CD8-positive, alpha-beta memory T cell (primary cell): Measurements from ENCODE around the gene SPTBN5. TPM values are rescaled to one million over a fixed set of nuclear protein-coding genes. Genes with fewer than 3 reads are reported as not detected.

Experiments
- CTCF ChIA-PET: fragments of 350-600 bp; sonication (Branson Sonifier 250); formaldehyde crosslinking; loops from one replicate; lab custom pipeline; 2021; ENCODE audit warnings: antibody characterized with exemption; lab: Charles Lee
- POLR2A ChIA-PET: fragments of 350-600 bp; sonication (Branson Sonifier 250); formaldehyde crosslinking; loops from one replicate; lab custom pipeline; 2021; ENCODE audit warnings: antibody characterized with exemption; lab: Charles Lee
- DNase-seq, 5 donors: peaks; one replicate each; pipeline versions ENCODE4 v3.0.0 to v3.0.0-alpha.2; 2020 to 2022; ENCODE audit warnings: mixed read lengths in 1 of 5
- H3K27ac ChIP-seq: one replicate; pipeline ENCODE4 v1.7.0; 2013; ENCODE audit warnings: low read depth, mild to moderate bottlenecking, low read length, moderate library complexity
- H3K27me3 ChIP-seq: 2 replicates; pipeline ENCODE4 v1.7.0; 2013; ENCODE audit warnings: low read length, mild to moderate bottlenecking; ENCODE audit not compliant: insufficient read depth, poor library complexity, severe bottlenecking
- H3K36me3 ChIP-seq: 2 replicates; pipeline ENCODE4 v1.7.0; 2013; ENCODE audit warnings: mild to moderate bottlenecking, low read length, moderate library complexity; ENCODE audit not compliant: insufficient read depth
- H3K4me1 ChIP-seq: 2 replicates; pipeline ENCODE4 v1.7.0; 2013; ENCODE audit warnings: mild to moderate bottlenecking, low read length, moderate library complexity; ENCODE audit not compliant: insufficient read depth
- H3K4me3 ChIP-seq: 2 replicates; pipeline ENCODE4 v1.7.0; 2013; ENCODE audit warnings: mild to moderate bottlenecking, low read length
- H3K9me3 ChIP-seq: 2 replicates; pipeline ENCODE4 v1.7.0; 2013; ENCODE audit warnings: mild to moderate bottlenecking, low read length
- H3K27ac Mint-ChIP-seq, 8 donors: one replicate each; pipeline ENCODE4 v1.8.0; 2020 to 2021; ENCODE audit warnings: mixed read lengths in 8 of 8, mild to moderate bottlenecking in 6 of 8, inconsistent platforms in 3 of 8, moderate library complexity in 3 of 8
- H3K27me3 Mint-ChIP-seq, 2 donors: one replicate each; pipeline ENCODE4 v1.8.0; 2020 to 2021; ENCODE audit warnings: mixed read lengths in 2 of 2, mild to moderate bottlenecking in 1 of 2, moderate library complexity in 1 of 2
- H3K36me3 Mint-ChIP-seq, 3 donors: one replicate each; pipeline ENCODE4 v1.8.0; 2020 to 2021; ENCODE audit warnings: mixed read lengths in 3 of 3, inconsistent platforms in 1 of 3, mild to moderate bottlenecking in 1 of 3
- H3K4me1 Mint-ChIP-seq, 3 donors: one replicate each; pipeline ENCODE4 v1.8.0; 2020 to 2021; ENCODE audit warnings: mixed read lengths in 3 of 3, inconsistent platforms in 1 of 3, mild to moderate bottlenecking in 1 of 3
- H3K4me3 Mint-ChIP-seq, 7 donors: one replicate each; pipeline ENCODE4 v1.8.0; 2020 to 2021; ENCODE audit warnings: mixed read lengths in 7 of 7, mild to moderate bottlenecking in 6 of 7, moderate library complexity in 4 of 7, inconsistent platforms in 2 of 7
- H3K9me3 Mint-ChIP-seq, 5 donors: one replicate each; pipeline ENCODE4 v1.8.0; 2020 to 2022; ENCODE audit warnings: mixed read lengths in 5 of 5, mild to moderate bottlenecking in 3 of 5, moderate library complexity in 2 of 5, inconsistent platforms in 1 of 5
- polyA plus RNA-seq: library from polyadenylated mRNA; unstranded; fragments of 300-500 nt; fragmentation: Illumina TruSeq; gene quantifications from one replicate; pipeline ENCODE4 v1.2.3, GENCODE V29; 2021
- total RNA-seq, 2 experiments: library from RNA; stranded (reverse); gene quantifications; one replicate each; pipeline ENCODE4 v1.2.3, GENCODE V29; 2021

SPTBN5 gene
- total and polyA plus RNA-seq, 3 experiments from 2014 or later, result 0.31 to 0.39 TPM; not detected in 1

DNA sequence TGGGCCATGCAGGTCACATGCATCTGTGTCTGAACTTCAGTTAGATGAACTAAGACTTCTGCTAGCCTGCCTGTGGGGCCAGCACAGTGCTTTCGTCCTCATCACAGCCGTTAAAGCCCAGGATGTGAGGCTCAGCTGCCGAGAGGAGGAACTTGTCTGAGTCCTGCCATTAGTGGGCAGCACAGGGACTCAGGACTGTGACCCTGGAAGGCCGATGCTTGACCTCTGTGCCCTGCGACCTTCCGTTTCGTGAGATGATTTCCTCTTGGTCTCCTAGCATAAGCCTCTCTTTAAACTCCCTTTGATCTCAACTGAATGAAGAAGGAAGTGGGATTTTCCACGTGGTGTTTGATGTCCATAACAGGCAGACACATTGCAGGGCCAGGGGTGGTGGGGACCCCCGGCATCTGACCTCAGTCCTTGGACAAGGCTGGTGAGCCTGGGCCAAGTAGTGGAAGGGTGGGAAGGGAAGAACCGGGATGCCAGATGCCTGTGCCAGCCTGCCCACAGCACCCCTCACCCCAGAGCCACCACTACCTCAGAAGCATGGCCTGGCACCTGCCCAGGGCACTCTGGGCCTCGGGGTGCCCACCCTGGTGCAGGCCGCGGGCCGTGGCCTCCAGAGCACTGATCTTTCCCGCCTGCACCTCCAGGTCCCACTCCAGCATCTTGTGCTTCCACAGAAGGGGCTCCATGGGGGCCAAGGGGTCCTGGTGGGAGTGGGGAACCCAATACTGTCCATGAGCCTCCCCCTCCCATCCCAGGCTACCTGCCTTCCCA, 33.6 kb downstream of the SPTBN5 start:
- no peak overlapping the region for H3K4me3 ChIP-seq
- no peaks in the 10 kb centered on the region for H3K9me3 ChIP-seq
- H3K4me1 ChIP-seq, result no peaks in the 10 kb centered on the region
- CTCF ChIA-PET, result no interaction called here
- no peak overlapping the region for H3K27ac ChIP-seq
- H3K27me3 ChIP-seq, result no peaks in the 10 kb centered on the region
- Mint-ChIP-seq H3K27me3 (peaks cover 0 to 2% of the 10 kb centered on the region in 2 donors), H3K4me3 (no peak overlapping the region), H3K27ac (no peak overlapping the region), H3K36me3 (no peaks in the 10 kb centered on the region), H3K4me1 (peaks cover 11 to 14% (median 11%) of the 10 kb centered on the region in 3 donors), H3K9me3 (no peaks in the 10 kb centered on the region)
- no peaks in the 10 kb centered on the region for H3K36me3 ChIP-seq
- no peak for DNase-seq
- POLR2A ChIA-PET, result no interaction called here

DNA sequence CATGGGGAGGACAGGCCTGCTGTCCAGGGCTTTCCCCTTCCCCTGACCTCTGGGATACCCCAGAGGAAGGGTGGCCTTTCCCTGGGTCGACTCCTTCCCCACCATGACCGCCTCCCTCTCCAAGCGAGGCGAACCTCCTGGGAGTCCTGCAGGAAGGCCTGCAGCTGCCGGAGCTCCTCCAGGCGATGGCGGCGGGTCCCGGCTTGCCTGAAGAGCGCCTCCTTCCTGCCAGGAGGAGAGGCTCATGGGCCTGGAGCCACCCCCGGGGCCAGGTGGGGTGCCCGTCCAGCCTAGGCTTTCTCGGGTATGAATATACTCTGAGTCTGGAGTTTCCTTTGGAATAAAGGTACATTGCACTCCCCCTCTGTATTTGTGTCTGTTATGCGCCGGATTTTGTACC, 35.1 kb downstream of the SPTBN5 start:
- DNase-seq, result no peak
- ChIA-PET POLR2A (interaction anchor here (0.6 kb wide), 1 partner anchor 296 kb away, joined by 5 read pairs; no protein-coding TSS in a partner anchor), CTCF (interaction anchor here (0.7 kb wide), 1 partner anchor 46 kb away, joined by 3 read pairs; no protein-coding TSS in a partner anchor)
- no peak overlapping the region for H3K27ac ChIP-seq
- Mint-ChIP-seq H3K4me1 (peaks cover 5 to 9% (median 6%) of the 10 kb centered on the region in 3 donors), H3K36me3 (no peaks in the 10 kb centered on the region), H3K27me3 (peaks cover 0 to 2% of the 10 kb centered on the region in 2 donors), H3K9me3 (no peaks in the 10 kb centered on the region), H3K27ac (no peak overlapping the region), H3K4me3 (no peak overlapping the region)
- H3K4me1 ChIP-seq, result no peaks in the 10 kb centered on the region
- no peaks in the 10 kb centered on the region for H3K9me3 ChIP-seq
- no peaks in the 10 kb centered on the region for H3K36me3 ChIP-seq
- H3K27me3 ChIP-seq, result no peaks in the 10 kb centered on the region
- H3K4me3 ChIP-seq, result no peak overlapping the region

DNA sequence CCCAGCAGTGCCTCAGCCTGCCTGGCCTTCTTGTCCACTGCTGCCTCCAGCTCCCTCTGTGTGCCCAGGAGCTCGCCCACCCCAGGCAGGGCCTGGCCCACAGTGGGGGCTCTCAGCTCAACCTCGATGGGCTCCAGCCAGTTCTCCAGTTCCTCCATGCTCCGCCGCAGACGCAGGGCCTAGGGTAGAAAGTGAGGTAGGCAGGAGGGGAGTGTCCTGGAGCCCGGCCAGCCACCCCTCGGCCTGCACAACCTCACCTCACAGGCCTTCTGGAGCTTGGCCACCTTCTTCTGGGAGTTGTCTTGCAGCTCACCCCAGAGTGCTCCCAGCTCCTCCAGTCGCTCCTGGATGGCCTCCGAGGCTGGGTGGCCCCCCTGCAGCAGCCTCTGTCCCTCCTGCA, 36.5 kb downstream of the SPTBN5 start:
- Histone ChIP-seq H3K27ac (no peak overlapping the region), H3K27me3 (no peaks in the 10 kb centered on the region), H3K36me3 (no peaks in the 10 kb centered on the region), H3K4me3 (no peak overlapping the region), H3K4me1 (no peaks in the 10 kb centered on the region), H3K9me3 (no peaks in the 10 kb centered on the region)
- DNase-seq, result no peak
- Mint-ChIP-seq H3K4me1 (peaks cover 0 to 4% (median 2%) of the 10 kb centered on the region in 3 donors), H3K36me3 (no peaks in the 10 kb centered on the region), H3K9me3 (no peaks in the 10 kb centered on the region), H3K27ac (no peak overlapping the region), H3K27me3 (peaks cover 0 to 2% of the 10 kb centered on the region in 2 donors), H3K4me3 (no peak overlapping the region)
- CTCF ChIA-PET, result no interaction called here
- POLR2A ChIA-PET, result no interaction called here

DNA sequence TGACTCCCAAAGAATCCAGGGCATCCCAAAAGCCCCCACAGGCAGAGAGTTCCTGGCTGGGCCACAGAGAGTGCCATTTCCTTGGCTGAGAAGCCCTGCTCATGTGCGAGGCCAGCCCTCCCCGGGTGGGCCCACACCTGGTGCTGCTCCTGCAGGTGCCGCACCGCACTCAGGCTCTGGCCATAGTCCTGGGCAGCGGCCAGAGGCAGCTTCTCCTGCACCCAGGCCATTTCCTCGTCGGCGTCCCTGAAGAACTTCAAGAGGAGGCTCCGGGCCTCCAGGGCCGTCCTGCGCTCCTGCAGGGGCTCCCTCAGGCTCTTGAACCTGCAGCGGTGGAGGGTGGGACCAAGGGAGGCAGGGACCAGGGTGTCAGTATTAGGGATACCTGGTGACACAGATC, 37.1 kb downstream of the SPTBN5 start:
- H3K27me3 Mint-ChIP-seq, result peaks cover 0 to 2% of the 10 kb centered on the region in 2 donors
- no peaks in the 10 kb centered on the region for H3K36me3 ChIP-seq
- H3K4me3 ChIP-seq, result no peak overlapping the region
- no peak overlapping the region for H3K27ac Mint-ChIP-seq
- no peak for DNase-seq
- H3K9me3 ChIP-seq, result no peaks in the 10 kb centered on the region
- CTCF ChIA-PET, result no interaction called here
- no peaks in the 10 kb centered on the region for H3K36me3 Mint-ChIP-seq
- H3K4me1 ChIP-seq, result no peaks in the 10 kb centered on the region
- peaks cover 0 to 4% (median 2%) of the 10 kb centered on the region in 3 donors for H3K4me1 Mint-ChIP-seq
- no peak overlapping the region for H3K27ac ChIP-seq
- no peaks in the 10 kb centered on the region for H3K9me3 Mint-ChIP-seq
- no peak overlapping the region for H3K4me3 Mint-ChIP-seq
- no peaks in the 10 kb centered on the region for H3K27me3 ChIP-seq
- POLR2A ChIA-PET, result no interaction called here

DNA sequence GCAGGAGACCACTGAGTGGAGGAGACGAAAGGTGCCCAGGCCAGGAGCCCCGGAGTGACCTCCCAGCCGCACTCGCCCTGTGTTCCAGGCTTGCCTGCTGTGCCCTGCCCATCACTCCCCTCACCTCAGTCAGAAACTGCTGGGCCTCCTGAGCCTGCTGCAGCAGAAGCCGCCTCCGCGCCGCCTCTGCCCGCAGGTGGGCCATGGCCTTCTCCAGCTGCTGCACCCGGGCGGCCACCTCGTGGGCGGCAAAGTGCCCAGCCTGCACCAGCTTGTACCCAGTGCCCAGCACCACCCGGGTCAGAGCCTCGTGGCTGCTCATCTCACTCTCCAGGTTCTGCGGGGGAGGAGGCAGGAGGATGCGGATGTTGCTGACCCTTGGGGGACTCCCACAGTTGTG, 37.6 kb downstream of the SPTBN5 start:
- Histone ChIP-seq H3K36me3 (no peaks in the 10 kb centered on the region), H3K27me3 (no peaks in the 10 kb centered on the region), H3K4me3 (no peak overlapping the region), H3K9me3 (no peaks in the 10 kb centered on the region), H3K27ac (no peak overlapping the region), H3K4me1 (no peaks in the 10 kb centered on the region)
- peak overlapping the region in 1 of 8 donors; percentile 41 for H3K27ac Mint-ChIP-seq
- peaks cover 0 to 2% of the 10 kb centered on the region in 2 donors for H3K27me3 Mint-ChIP-seq
- CTCF ChIA-PET, result no interaction called here
- DNase-seq, result no peak
- no peaks in the 10 kb centered on the region for H3K9me3 Mint-ChIP-seq
- no peaks in the 10 kb centered on the region for H3K36me3 Mint-ChIP-seq
- H3K4me1 Mint-ChIP-seq, result peaks cover 0 to 4% (median 2%) of the 10 kb centered on the region in 3 donors
- no peak overlapping the region for H3K4me3 Mint-ChIP-seq
- POLR2A ChIA-PET, result no interaction called here

DNA sequence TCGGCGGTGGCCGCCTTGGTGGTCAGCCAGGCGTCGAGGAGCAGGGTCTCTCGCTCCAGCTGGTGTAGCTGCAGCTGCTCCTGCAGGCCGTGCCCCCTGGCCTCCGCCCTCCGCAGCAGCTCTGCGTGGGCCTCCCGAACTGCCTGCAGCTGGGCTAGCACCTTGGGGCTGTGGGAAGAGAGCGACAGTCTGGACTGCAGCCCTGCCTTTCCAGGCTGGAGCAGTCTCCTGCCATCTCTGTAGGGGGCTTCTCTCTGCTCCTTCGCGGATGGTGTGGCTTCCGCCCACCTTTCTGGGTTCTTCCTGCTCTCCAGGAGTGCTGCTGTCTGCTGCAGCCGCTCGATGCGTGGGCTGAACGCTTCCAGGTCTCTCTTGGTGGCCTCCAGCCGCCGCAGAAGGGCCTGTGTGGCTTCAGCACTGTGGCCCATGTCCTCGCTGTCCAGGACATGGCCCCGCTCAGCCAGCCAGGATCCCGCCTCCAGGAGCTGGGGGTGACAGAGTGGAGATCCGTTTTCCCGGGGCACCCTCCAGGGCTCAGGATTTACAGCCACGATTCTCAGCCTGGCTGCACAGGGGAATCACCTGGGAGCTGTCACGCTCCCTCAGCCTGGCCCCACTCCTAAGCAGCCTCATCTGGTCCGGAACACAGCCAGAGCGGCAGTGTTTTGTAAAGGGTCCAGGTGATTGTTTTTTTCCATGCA, 38.4 kb downstream of the SPTBN5 start:
- Mint-ChIP-seq H3K4me3 (no peak overlapping the region), H3K9me3 (no peaks in the 10 kb centered on the region), H3K27me3 (peaks cover 0 to 2% of the 10 kb centered on the region in 2 donors), H3K4me1 (peaks cover 0 to 4% (median 2%) of the 10 kb centered on the region in 3 donors), H3K36me3 (no peaks in the 10 kb centered on the region), H3K27ac (no peak overlapping the region)
- ChIA-PET CTCF (no interaction called here), POLR2A (no interaction called here)
- H3K4me3 ChIP-seq, result no peak overlapping the region
- H3K27me3 ChIP-seq, result no peaks in the 10 kb centered on the region
- no peaks in the 10 kb centered on the region for H3K9me3 ChIP-seq
- H3K27ac ChIP-seq, result no peak overlapping the region
- DNase-seq, result no peak
- H3K36me3 ChIP-seq, result no peaks in the 10 kb centered on the region
- no peaks in the 10 kb centered on the region for H3K4me1 ChIP-seq

DNA sequence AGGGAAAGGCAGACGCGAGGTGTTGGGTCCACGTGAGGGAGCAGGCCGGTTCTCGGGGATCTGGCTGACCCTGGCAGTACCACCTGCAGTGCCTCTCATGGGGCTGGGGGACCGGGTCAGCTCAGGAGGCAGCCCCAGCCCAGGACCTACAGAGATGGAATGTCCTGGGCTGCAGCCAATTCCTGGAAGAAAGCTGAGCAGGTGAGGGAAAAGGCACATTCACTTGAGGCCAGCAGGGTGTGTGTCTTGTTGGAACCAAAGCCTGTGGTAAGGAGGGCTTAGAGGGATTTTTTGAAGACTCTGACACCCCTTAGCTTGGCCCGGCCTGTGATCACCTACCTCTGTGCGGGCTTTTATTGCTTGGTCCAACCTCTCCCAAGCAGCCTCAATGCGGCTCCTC, 39.4 kb downstream of the SPTBN5 start:
- no peak overlapping the region for H3K27ac ChIP-seq
- no peak overlapping the region for H3K27ac Mint-ChIP-seq
- no peak overlapping the region for H3K4me3 ChIP-seq

DNA sequence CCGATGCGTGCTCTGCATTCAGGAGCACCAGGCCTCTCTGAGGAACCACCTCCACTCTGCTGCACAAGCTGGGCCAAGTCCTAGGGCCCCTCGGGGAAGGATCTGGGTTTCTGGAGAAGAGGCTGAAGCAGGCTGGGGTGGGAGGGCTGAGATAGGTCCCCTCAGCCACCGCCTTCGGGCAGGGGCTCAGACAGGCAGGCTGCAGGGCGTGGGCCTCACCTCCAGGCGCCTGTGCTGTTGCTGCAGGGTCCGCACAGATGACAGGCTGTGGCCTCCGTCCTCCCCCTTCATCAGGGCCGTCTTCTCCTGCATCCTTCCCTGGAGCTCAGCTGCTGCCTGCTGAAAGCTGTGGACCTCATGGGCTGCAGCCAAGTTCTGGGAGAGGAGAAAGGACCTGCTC, 40.0 kb downstream of the SPTBN5 start:
- Histone ChIP-seq H3K36me3 (no peaks in the 10 kb centered on the region), H3K27ac (no peak overlapping the region), H3K9me3 (no peaks in the 10 kb centered on the region), H3K4me1 (no peaks in the 10 kb centered on the region), H3K4me3 (no peak overlapping the region), H3K27me3 (no peaks in the 10 kb centered on the region)
- H3K36me3 Mint-ChIP-seq, result peaks cover 0 to 2% (median 0%) of the 10 kb centered on the region in 3 donors
- H3K4me1 Mint-ChIP-seq, result no peaks in the 10 kb centered on the region
- no peak for DNase-seq
- H3K27ac Mint-ChIP-seq, result no peak overlapping the region
- CTCF ChIA-PET, result no interaction called here
- POLR2A ChIA-PET, result no interaction called here
- no peaks in the 10 kb centered on the region for H3K9me3 Mint-ChIP-seq
- H3K4me3 Mint-ChIP-seq, result no peak overlapping the region
- peaks cover 0 to 2% of the 10 kb centered on the region in 2 donors for H3K27me3 Mint-ChIP-seq

More for the DNA sequence above, 39.4 kb downstream of the SPTBN5 start:
- ChIA-PET POLR2A (no interaction called here), CTCF (no interaction called here)
- Histone ChIP-seq H3K4me1 (no peaks in the 10 kb centered on the region), H3K9me3 (no peaks in the 10 kb centered on the region), H3K36me3 (no peaks in the 10 kb centered on the region), H3K27me3 (no peaks in the 10 kb centered on the region)
- no peaks in the 10 kb centered on the region for H3K36me3 Mint-ChIP-seq
- H3K4me3 Mint-ChIP-seq, result no peak overlapping the region
- peaks cover 0 to 2% of the 10 kb centered on the region in 2 donors for H3K27me3 Mint-ChIP-seq
- no peak for DNase-seq
- no peaks in the 10 kb centered on the region for H3K4me1 Mint-ChIP-seq
- no peaks in the 10 kb centered on the region for H3K9me3 Mint-ChIP-seq
